Activated B cell treated with CpG ODN at 0.5 μM for 24 hours (primary cell): ENCODE results near the gene MYO18A. TPM values are rescaled to one million over a fixed set of nuclear protein-coding genes. Genes with fewer than 3 reads are reported as not detected.
A peak's percentile ranks its signal among the peaks of the same experiment; 100 is the strongest.

Source experiments
- ATAC-seq: fragments of 200-7000 bp; cut with Tn5 transposase; one replicate; pipeline ENCODE4 v1.10.0; 2021; ENCODE audit warnings: low read depth, mild to moderate bottlenecking, moderate library complexity
- CTCF ChIA-PET: fragments of 350-600 bp; sonication (Branson Sonifier 250); formaldehyde crosslinking; loops from one replicate; lab custom pipeline; 2021; ENCODE audit warnings: antibody characterized with exemption; lab: Charles Lee
- POLR2A ChIA-PET: fragments of 350-600 bp; sonication (Branson Sonifier 250); formaldehyde crosslinking; loops from one replicate; lab custom pipeline; 2021; ENCODE audit warnings: antibody characterized with exemption; lab: Charles Lee
- DNase-seq: peaks from one replicate; pipeline ENCODE4 v3.0.0; 2022
- H3K27ac Mint-ChIP-seq: one replicate; pipeline ENCODE4 v1.8.0; 2020; ENCODE audit warnings: mixed read lengths
- H3K27me3 Mint-ChIP-seq: one replicate; pipeline ENCODE4 v1.8.0; 2021; ENCODE audit warnings: mixed read lengths
- H3K36me3 Mint-ChIP-seq: one replicate; pipeline ENCODE4 v1.8.0; 2021; ENCODE audit warnings: low read depth, mixed read lengths
- H3K4me1 Mint-ChIP-seq: one replicate; pipeline ENCODE4 v1.8.0; 2021; ENCODE audit warnings: mixed read lengths
- H3K4me3 Mint-ChIP-seq: one replicate; pipeline ENCODE4 v1.8.0; 2020; ENCODE audit warnings: mild to moderate bottlenecking, mixed read lengths
- H3K9me3 Mint-ChIP-seq: one replicate; pipeline ENCODE4 v1.8.0; 2020; ENCODE audit warnings: mixed read lengths
- intact Hi-C: fragments of 100-400 bp; cut with micrococcal nuclease; formaldehyde crosslinking; loops from one replicate; pipeline ENCODE4 v1.15.1; 2024
- total RNA-seq: library from RNA; stranded (reverse); gene quantifications from 2 replicates; pipeline ENCODE4 v1.2.3, GENCODE V29; 2022
- TF ChIP-seq, protein P1 (sequence below): fragments of 200-600 bp; IDR thresholded peaks from one replicate; pipeline ENCODE4 v1.8.0; 2022; ENCODE audit warnings: antibody characterized with exemption, mild to moderate bottlenecking

MYO18A gene
- total RNA-seq, 1 donor from 2014 or later: 79.8 TPM

GRCh38 chr17:29155227-29155965 is 24.8 kb downstream of the MYO18A start:
- no peak for DNase-seq
- ChIA-PET POLR2A (no interaction called here), CTCF (interaction anchor here (1.5 kb wide), 1 partner anchor 10 kb away, joined by 4 read pairs; no protein-coding TSS in a partner anchor)
- Mint-ChIP-seq H3K9me3 (no peaks in the 10 kb centered on the region), H3K4me1 (peaks cover 9% of the 10 kb centered on the region), H3K36me3 (no peaks in the 10 kb centered on the region), H3K27me3 (no peaks in the 10 kb centered on the region), H3K27ac (no peak overlapping the region), H3K4me3 (no peak overlapping the region)
- intact Hi-C loops: no loop called here
- TF ChIP-seq, protein P1, sequence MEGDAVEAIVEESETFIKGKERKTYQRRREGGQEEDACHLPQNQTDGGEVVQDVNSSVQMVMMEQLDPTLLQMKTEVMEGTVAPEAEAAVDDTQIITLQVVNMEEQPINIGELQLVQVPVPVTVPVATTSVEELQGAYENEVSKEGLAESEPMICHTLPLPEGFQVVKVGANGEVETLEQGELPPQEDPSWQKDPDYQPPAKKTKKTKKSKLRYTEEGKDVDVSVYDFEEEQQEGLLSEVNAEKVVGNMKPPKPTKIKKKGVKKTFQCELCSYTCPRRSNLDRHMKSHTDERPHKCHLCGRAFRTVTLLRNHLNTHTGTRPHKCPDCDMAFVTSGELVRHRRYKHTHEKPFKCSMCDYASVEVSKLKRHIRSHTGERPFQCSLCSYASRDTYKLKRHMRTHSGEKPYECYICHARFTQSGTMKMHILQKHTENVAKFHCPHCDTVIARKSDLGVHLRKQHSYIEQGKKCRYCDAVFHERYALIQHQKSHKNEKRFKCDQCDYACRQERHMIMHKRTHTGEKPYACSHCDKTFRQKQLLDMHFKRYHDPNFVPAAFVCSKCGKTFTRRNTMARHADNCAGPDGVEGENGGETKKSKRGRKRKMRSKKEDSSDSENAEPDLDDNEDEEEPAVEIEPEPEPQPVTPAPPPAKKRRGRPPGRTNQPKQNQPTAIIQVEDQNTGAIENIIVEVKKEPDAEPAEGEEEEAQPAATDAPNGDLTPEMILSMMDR: no peak
- peak; percentile 65 for ATAC-seq

- DNase-seq: no peak
- peaks cover 14% of the 10 kb centered on the region for H3K4me1 Mint-ChIP-seq
Measured at GRCh38 chr17:29154516-29155226, 25.5 kb downstream of the MYO18A start.

GRCh38 chr17:29151567-29151966 is 28.6 kb downstream of the MYO18A start:
- DNase-seq (no peak), ATAC-seq (no peak)
- H3K4me1 Mint-ChIP-seq: peaks cover 31% of the 10 kb centered on the region
- H3K27me3 Mint-ChIP-seq: no peaks in the 10 kb centered on the region
- H3K36me3 Mint-ChIP-seq: no peaks in the 10 kb centered on the region
- no peaks in the 10 kb centered on the region for H3K9me3 Mint-ChIP-seq
- intact Hi-C loops: no loop called here
- TF ChIP-seq, protein P1: no peak
- no peak overlapping the region for H3K4me3 Mint-ChIP-seq
- ChIA-PET POLR2A (interaction anchor here (5.0 kb wide), 1 partner anchor 27 kb away, joined by 63 read pairs; the partner anchor contains the start of gene MYO18A), CTCF (interaction anchor here (0.6 to 9.1 kb wide), 2 partner anchors 28 to 69 kb away, joined by 3 to 201 read pairs; partner anchors contain the start of gene MYO18A)
- H3K27ac Mint-ChIP-seq: no peak overlapping the region

More at GRCh38 chr17:29154516-29155226, 25.5 kb downstream of the MYO18A start:
- TF ChIP-seq, protein P1: no peak
- no peaks in the 10 kb centered on the region for H3K9me3 Mint-ChIP-seq
- H3K36me3 Mint-ChIP-seq: no peaks in the 10 kb centered on the region
- no peak for ATAC-seq
- H3K27ac Mint-ChIP-seq: no peak overlapping the region
- H3K27me3 Mint-ChIP-seq: no peaks in the 10 kb centered on the region
- POLR2A ChIA-PET: no interaction called here
- intact Hi-C loops: no loop called here
- no peak overlapping the region for H3K4me3 Mint-ChIP-seq
- CTCF ChIA-PET: no interaction called here

- CTCF ChIA-PET: interaction anchor here (0.6 to 9.1 kb wide), 10 partner anchors 10 to 68 kb away, joined by 3 to 201 read pairs (median 8); partner anchors contain the start of gene MYO18A
- Mint-ChIP-seq H3K36me3 (no peaks in the 10 kb centered on the region), H3K4me1 (peaks cover 39% of the 10 kb centered on the region), H3K27me3 (no peaks in the 10 kb centered on the region), H3K27ac (peak overlapping the region; percentile 83), H3K4me3 (peak overlapping the region; percentile 83), H3K9me3 (no peaks in the 10 kb centered on the region)
- no peak for ATAC-seq
- intact Hi-C loops: no loop called here
- TF ChIP-seq, protein P1: no peak
- POLR2A ChIA-PET: interaction anchor here (0.7 to 5.0 kb wide), 6 partner anchors 10 to 165 kb away, joined by 3 to 63 read pairs (median 3); partner anchors contain the start of gene MYO18A
- no peak for DNase-seq
Measured at GRCh38 chr17:29150161-29150560, 30.0 kb downstream of the MYO18A start.
